8988T (cell line): ENCODE data around the gene MS4A4E.
"Not testable (repeated sequence)": the region's sequence is repeated elsewhere in the genome, so short reads cannot be mapped to it uniquely, and the experiment has no call there.

Source experiments
- DNase-seq: peaks from one replicate; pipeline ENCODE4 v3.0.0; 2011

Gene MS4A4E

GRCh38 chr11:60242740-60243239, at the start of gene MS4A4E:
TSS of gene MS4A4E (minus strand) at chr11:60243137. CDS start at chr11:60230055, 13,082 bp downstream.
- DNase-seq = no peak

- no peak for DNase-seq
These were observed 49.2 kb upstream of the MS4A4E start for GRCh38 chr11:60292145-60292544.

GRCh38 chr11:60288531-60288930, 45.6 kb upstream of the MS4A4E start:
- DNase-seq = no peak

GRCh38 chr11:60285411-60286126, 42.6 kb upstream of the MS4A4E start:
- DNase-seq = not testable (repeated sequence)

GRCh38 chr11:60282286-60282685, 39.3 kb upstream of the MS4A4E start:
- DNase-seq = no peak

GRCh38 chr11:60281485-60281884, 38.5 kb upstream of the MS4A4E start:
- DNase-seq = no peak

- no peak for DNase-seq
These were observed 37.5 kb upstream of the MS4A4E start, which contains the start of gene MS4A4A for GRCh38 chr11:60280412-60280811. TSS of gene MS4A4A (plus strand) at chr11:60280666. CDS start at chr11:60280676, 10 bp downstream.

GRCh38 chr11:60274416-60274815, 31.5 kb upstream of the MS4A4E start:
- DNase-seq = no peak

- no peak for DNase-seq
These were observed 22.7 kb upstream of the MS4A4E start for GRCh38 chr11:60265373-60266214.

GRCh38 chr11:60264644-60265043, 21.7 kb upstream of the MS4A4E start:
- DNase-seq = no peak

- no peak for DNase-seq
These were observed 20.5 kb upstream of the MS4A4E start for GRCh38 chr11:60263402-60263801.

GRCh38 chr11:60261014-60261413, 18.1 kb upstream of the MS4A4E start:
- DNase-seq = no peak

GRCh38 chr11:60257956-60258722, 15.2 kb upstream of the MS4A4E start:
- DNase-seq = no peak

- DNase-seq = no peak
These were observed 9.5 kb upstream of the MS4A4E start for GRCh38 chr11:60252213-60253108.

GRCh38 chr11:60251485-60252212, 8.7 kb upstream of the MS4A4E start:
- no peak for DNase-seq

- DNase-seq = no peak
These were observed 1.2 kb downstream of the MS4A4E start for GRCh38 chr11:60241786-60242185.

GRCh38 chr11:60240662-60241061, 2.3 kb downstream of the MS4A4E start:
- DNase-seq = no peak

- no peak for DNase-seq
These were observed 7.6 kb downstream of the MS4A4E start for GRCh38 chr11:60235321-60235720.

- DNase-seq = no peak
These were observed 12.3 kb downstream of the MS4A4E start for GRCh38 chr11:60230681-60231080.

GRCh38 chr11:60222141-60222540, 20.8 kb downstream of the MS4A4E start:
- no peak for DNase-seq

GRCh38 chr11:60221692-60222091, 21.2 kb downstream of the MS4A4E start:
- DNase-seq = no peak
